SK-N-SH (cell line): Measurements from ENCODE around the gene TBC1D9B.

Source experiments
- CTCF ChIP-seq: fragments of 200-600 bp; sonication (generic); IDR thresholded peaks from 2 replicates; pipeline ENCODE4 v1.6.1; 2017; ENCODE audit warnings: antibody characterized with exemption, mild to moderate bottlenecking, moderate library complexity
- FOXM1 ChIP-seq: IDR thresholded peaks from 2 replicates; pipeline ENCODE4 v1.4.0; 2012; ENCODE audit warnings: low read depth, mild to moderate bottlenecking
- GABPA ChIP-seq: IDR thresholded peaks from 2 replicates; pipeline ENCODE4 v1.4.0; 2012; ENCODE audit warnings: low read depth, mild to moderate bottlenecking
- GATA2 ChIP-seq: sonication (generic); formaldehyde crosslinking; IDR thresholded peaks from 2 replicates; pipeline ENCODE4 v1.5.0; 2020; ENCODE audit warnings: mild to moderate bottlenecking, missing genetic modification reagents
- MXI1 ChIP-seq: IDR thresholded peaks from 2 replicates; pipeline ENCODE4 v1.6.1; 2012; ENCODE audit warnings: mild to moderate bottlenecking, low read depth, low read length, improper control_type of control experiment
- POLR2AphosphoS5 ChIP-seq: IDR thresholded peaks from 2 replicates; pipeline ENCODE4 v1.6.1; 2012; ENCODE audit warnings: low read depth, low read length
- RXRA ChIP-seq: IDR thresholded peaks from 2 replicates; pipeline ENCODE4 v1.4.0; 2012; ENCODE audit warnings: low read depth, mild to moderate bottlenecking, borderline replicate concordance
- TEAD4 ChIP-seq: IDR thresholded peaks from 2 replicates; pipeline ENCODE4 v1.4.0; 2012; ENCODE audit warnings: mild to moderate bottlenecking, borderline replicate concordance; ENCODE audit not compliant: insufficient read depth
- ZBTB33 ChIP-seq: IDR thresholded peaks from 2 replicates; pipeline ENCODE4 v1.4.0; 2012; ENCODE audit warnings: low read depth, borderline replicate concordance

- no peak for TF ChIP-seq CTCF
- no peak for TF ChIP-seq FOXM1
- TF ChIP-seq GABPA, result no peak
- TF ChIP-seq MXI1, result no peak
- no peak for TF ChIP-seq TEAD4
- no peak for TF ChIP-seq POLR2AphosphoS5
- no peak for TF ChIP-seq GATA2 (CRISPR knock-in tag)
- no peak for TF ChIP-seq ZBTB33
- no peak for TF ChIP-seq RXRA
Measured at GRCh38 chr5:179876610-179876952, 31.1 kb downstream of the TBC1D9B start.
